NB4 (cell line): ENCODE measurements around the gene MAD2L2.

ENCODE experiments used
- CTCF ChIP-seq: IDR thresholded peaks from one replicate; pipeline ENCODE4 v1.5.1; 2012; ENCODE audit warnings: low read depth, low read length
- MAX ChIP-seq: IDR thresholded peaks from 2 replicates; pipeline ENCODE4 v1.6.1; 2011; ENCODE audit warnings: low read depth, low read length
- POLR2A ChIP-seq: IDR thresholded peaks from 2 replicates; pipeline ENCODE4 v1.6.1; 2011; ENCODE audit warnings: mild to moderate bottlenecking; ENCODE audit not compliant: insufficient read length; ENCODE audit errors: extremely low read depth

GRCh38 chr1:11664336-11665065 is 16.4 kb downstream of the MAD2L2 start:
- no peak for TF ChIP-seq CTCF
- TF ChIP-seq POLR2A, result peak; percentile 1
- TF ChIP-seq MAX, result no peak
